ENCODE measurements around the gene TCAP. TPM values are rescaled to one million over a fixed set of nuclear protein-coding genes. Genes with fewer than 3 reads are reported as not detected.

The TCAP gene
- polyA plus RNA-seq, 1 of the 3 experiments (the other 2 are of a cell fraction) = 0.43 TPM

- 92% methylated on average over 4 of the region's 17 CpGs for WGBS (ENCODE audit: low lambda C conversion rate)
- Histone ChIP-seq H3K9ac (no peak overlapping the region), H4K20me1 (ENCODE audit: insufficient read depth) (no peaks in the 10 kb centered on the region), H3K27me3 (ENCODE audit: insufficient read depth) (no peaks in the 10 kb centered on the region), H2AFZ (ENCODE audit: low read depth) (no peak overlapping the region), H3K4me1 (ENCODE audit: control insufficient read depth in 1 of 2, insufficient read depth in 2 of 2, low read depth in 1 of 2, low read length in 1 of 2) (peaks cover 0 to 10% of the 10 kb centered on the region in 2 experiments; a peak in 1 of 4 replicates), H3K9me2 (no peaks in the 10 kb centered on the region), H3K4me2 (no peak overlapping the region), H3F3A (replicated peaks; ENCODE audit: insufficient read depth) (no peaks in the 10 kb centered on the region), H3K4me3 (ENCODE audit: low read depth in 2 of 2, low read length in 1 of 2) (no peak overlapping the region), H3K27ac (ENCODE audit: low read depth in 2 of 2, low read length in 1 of 2) (no peak overlapping the region), H3K36me3 (replicated peaks in 1 of 2; ENCODE audit: control insufficient read depth in 1 of 2, insufficient read depth in 2 of 2, low read length in 1 of 2) (peaks cover 0 to 14% of the 10 kb centered on the region in 2 experiments), H3K79me2 (ENCODE audit: insufficient read depth) (no peaks in the 10 kb centered on the region), H3K9me3 (no peaks in the 10 kb centered on the region)
- POLR2A ChIA-PET = interaction anchor here (1.2 kb wide), 1 partner anchor 22 kb away, joined by 3 read pairs; the partner anchor contains the start of gene PGAP3
- TF ChIP-seq NRF1 (IDR thresholded peaks at IDR 0.05; ENCODE audit: low read depth, low read length) = no peak
- TF ChIP-seq CHD2 (IDR thresholded peaks at IDR 0.05; ENCODE audit: low read length, partially characterized antibody) = no peak
- no peak for TF ChIP-seq FOSL2 (IDR thresholded peaks at IDR 0.05; ENCODE audit: borderline replicate concordance, low read depth)
- TF ChIP-seq FOXM1 (IDR thresholded peaks at IDR 0.05; ENCODE audit: low read depth) = no peak
- no peak for TF ChIP-seq PBX3 (IDR thresholded peaks at IDR 0.05)
- no peak for TF ChIP-seq EP300 (IDR thresholded peaks at IDR 0.05; ENCODE audit: borderline replicate concordance in 1 of 2, low read depth in 1 of 2, low read length in 1 of 2)
- no peak for TF ChIP-seq ZBTB33 (IDR thresholded peaks at IDR 0.05; ENCODE audit: borderline replicate concordance, low read depth)
- no peak for TF ChIP-seq GABPA (IDR thresholded peaks at IDR 0.05; ENCODE audit: low read depth)
- TF ChIP-seq MAX (IDR thresholded peaks at IDR 0.05; ENCODE audit: low read depth) = no peak
- CTCF ChIA-PET = interaction anchor here (0.7 to 15.8 kb wide), 10 partner anchors 8 to 64 kb away, joined by 3 to 279 read pairs (median 6); partner anchors contain the start of genes MIEN1 and PPP1R1B
- peak; percentile 77 for DNase-seq
These were observed 584 bp downstream of the TCAP start for GRCh38 chr17:39665642-39666224.

- no peak overlapping the region for H3K4me3 ChIP-seq (ENCODE audit: low read depth in 2 of 2, low read length in 1 of 2)
- no peaks in the 10 kb centered on the region for H3K79me2 ChIP-seq (ENCODE audit: insufficient read depth)
- no peak for TF ChIP-seq CTCF (IDR thresholded peaks at IDR 0.05)
- H2AFZ ChIP-seq (ENCODE audit: low read depth) = no peak overlapping the region
- H3K4me2 ChIP-seq = no peak overlapping the region
- WGBS (ENCODE audit: low lambda C conversion rate) = 90% methylated on average over 2 of the region's 2 CpGs
- H4K20me1 ChIP-seq (ENCODE audit: insufficient read depth) = no peaks in the 10 kb centered on the region
- no peaks in the 10 kb centered on the region for H3K9me3 ChIP-seq
- H3F3A ChIP-seq (replicated peaks; ENCODE audit: insufficient read depth) = no peaks in the 10 kb centered on the region
- H3K27ac ChIP-seq (ENCODE audit: low read depth in 2 of 2, low read length in 1 of 2) = no peak overlapping the region
- CTCF ChIA-PET = interaction anchor here (0.7 to 15.8 kb wide), 10 partner anchors 9 to 64 kb away, joined by 3 to 279 read pairs (median 6); partner anchors contain the start of genes MIEN1 and PPP1R1B
- POLR2A ChIA-PET = interaction anchor here (1.2 to 1.3 kb wide), 2 partner anchors 14 to 22 kb away, joined by 3 read pairs; partner anchors contain the start of gene PGAP3
- H3K9ac ChIP-seq = no peak overlapping the region
- H3K4me1 ChIP-seq (ENCODE audit: control insufficient read depth in 1 of 2, insufficient read depth in 2 of 2, low read depth in 1 of 2, low read length in 1 of 2) = peaks cover 0 to 10% of the 10 kb centered on the region in 2 experiments; a peak in 1 of 4 replicates
- H3K9me2 ChIP-seq = no peaks in the 10 kb centered on the region
- no peak for DNase-seq
- no peaks in the 10 kb centered on the region for H3K27me3 ChIP-seq (ENCODE audit: insufficient read depth)
- peaks cover 0 to 10% of the 10 kb centered on the region in 2 experiments for H3K36me3 ChIP-seq (replicated peaks in 1 of 2; ENCODE audit: control insufficient read depth in 1 of 2, insufficient read depth in 2 of 2, low read length in 1 of 2)
These were observed 1.1 kb downstream of the TCAP start for GRCh38 chr17:39666231-39666600.

Measured in SK-N-SH (cell line).